HUES6 (cell line): ENCODE measurements around the gene GRAMD1C.
"Not testable (repeated sequence)": the region's sequence is repeated elsewhere in the genome, so short reads cannot be mapped to it uniquely, and the experiment has no call there.

ENCODE experiments used
- H3K27ac ChIP-seq: 2 replicates; pipeline ENCODE4 v1.7.0; 2013; ENCODE audit warnings: low read depth, mild to moderate bottlenecking, low read length, inconsistent platforms
- H3K27me3 ChIP-seq: 2 replicates; pipeline ENCODE4 v1.6.1; 2013; ENCODE audit warnings: low read length; ENCODE audit not compliant: control insufficient read depth, insufficient read depth
- H3K36me3 ChIP-seq: 2 replicates; pipeline ENCODE4 v1.6.1; 2013; ENCODE audit warnings: low read length; ENCODE audit not compliant: control insufficient read depth, insufficient read depth
- H3K4me1 ChIP-seq: 2 replicates; pipeline ENCODE4 v1.6.1; 2013; ENCODE audit warnings: low read length; ENCODE audit not compliant: control insufficient read depth, insufficient read depth
- H3K4me3 ChIP-seq: 2 replicates; pipeline ENCODE4 v1.5.1; 2013; ENCODE audit warnings: low read depth, low read length
- H3K9ac ChIP-seq: one replicate; pipeline ENCODE4 v1.6.1; 2013; ENCODE audit warnings: mild to moderate bottlenecking, low read length
- H3K9me3 ChIP-seq: 2 replicates; pipeline ENCODE4 v1.6.1; 2013; ENCODE audit warnings: low read depth, low read length; ENCODE audit not compliant: control insufficient read depth, insufficient read depth

Gene GRAMD1C

DNA sequence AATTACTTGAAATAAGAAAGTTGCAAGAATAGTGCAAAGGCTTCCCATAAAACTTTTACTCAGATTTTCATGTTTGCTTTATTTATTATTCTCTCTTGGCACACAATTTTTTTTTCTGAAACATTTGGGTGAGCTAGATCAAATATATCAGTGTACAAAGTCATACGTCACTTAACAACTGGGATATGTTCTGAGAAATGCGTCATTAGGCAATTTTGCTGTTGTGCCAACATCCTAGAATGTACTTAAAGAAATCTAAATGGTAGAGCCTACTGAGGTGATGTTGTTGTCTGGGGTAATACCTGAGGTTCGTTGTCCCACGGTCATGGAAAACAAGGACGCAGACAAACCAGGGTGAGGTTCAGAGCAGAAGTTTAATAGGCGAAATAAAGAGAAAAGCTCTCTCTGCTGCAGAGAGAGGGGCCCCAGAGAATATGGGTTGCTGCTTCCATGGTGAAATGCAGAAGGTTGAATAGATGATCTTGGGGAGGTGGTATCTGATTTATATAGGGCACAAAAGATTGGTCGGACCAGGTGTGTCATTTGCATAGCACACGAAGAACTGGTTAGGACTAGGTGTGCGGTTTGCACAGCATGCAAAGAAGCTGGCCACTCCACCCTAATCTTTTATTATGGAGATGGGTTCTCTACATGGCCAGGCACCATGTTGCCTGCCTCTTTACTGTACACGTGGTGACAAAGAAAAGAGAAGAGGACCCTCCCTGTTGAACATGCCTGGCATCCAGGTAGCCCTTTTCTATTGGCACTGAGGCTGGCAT lies 8.8 kb upstream of the GRAMD1C start:
- no peak overlapping the region for H3K4me3 ChIP-seq
- H3K4me1 ChIP-seq: peaks cover 11% of the 10 kb centered on the region; the same call in 1 of the 2 replicates
- no peak overlapping the region for H3K27ac ChIP-seq
- no peaks in the 10 kb centered on the region for H3K27me3 ChIP-seq
- no peaks in the 10 kb centered on the region for H3K9me3 ChIP-seq
- H3K36me3 ChIP-seq: no peaks in the 10 kb centered on the region
- H3K9ac ChIP-seq: no peak overlapping the region

DNA sequence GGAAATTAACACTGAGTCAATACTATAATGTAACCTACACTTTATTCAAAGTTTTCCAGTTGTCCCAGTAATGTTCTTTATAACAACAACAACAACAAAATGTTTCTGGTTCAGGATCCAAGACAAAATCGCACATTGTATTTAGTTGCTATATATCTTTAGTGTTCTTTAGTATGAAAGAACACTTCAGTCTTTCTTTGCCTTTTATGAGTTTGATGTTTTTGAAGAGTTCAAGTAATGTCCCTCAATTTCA lies 7.6 kb upstream of the GRAMD1C start:
- Histone ChIP-seq H3K4me1 (peaks cover 11% of the 10 kb centered on the region; the same call in 1 of the 2 replicates), H3K4me3 (no peak overlapping the region), H3K9me3 (no peaks in the 10 kb centered on the region), H3K9ac (no peak overlapping the region), H3K27ac (no peak overlapping the region), H3K36me3 (no peaks in the 10 kb centered on the region), H3K27me3 (no peaks in the 10 kb centered on the region)

- H3K27me3 ChIP-seq: no peaks in the 10 kb centered on the region
Measured at GRCh38 chr3:113832477-113833164, 6.0 kb upstream of the GRAMD1C start.

DNA sequence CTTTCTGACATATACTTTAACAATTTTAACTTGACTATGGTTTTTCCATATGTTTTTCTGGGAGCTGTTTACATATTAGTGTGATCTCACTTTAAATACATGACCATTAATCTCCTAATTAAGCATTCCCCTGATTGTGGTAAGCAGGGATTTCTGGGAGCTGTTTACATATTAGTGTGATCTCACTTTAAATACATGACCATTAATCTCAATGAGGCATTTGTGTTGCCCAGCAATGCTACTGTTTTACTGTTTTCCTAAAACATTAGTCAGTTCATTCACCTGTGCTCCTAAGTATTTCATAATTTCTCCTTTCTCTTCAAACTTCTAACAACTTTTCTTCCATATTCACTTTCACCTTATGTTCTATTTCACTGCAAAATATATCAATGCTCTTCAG lies 3.6 kb upstream of the GRAMD1C start:
- H3K27me3 ChIP-seq: no peaks in the 10 kb centered on the region; the same call in 1 of the 2 replicates
- no peak overlapping the region for H3K27ac ChIP-seq

More at GRCh38 chr3:113832477-113833164, 6.0 kb upstream of the GRAMD1C start:
- peaks cover 11% of the 10 kb centered on the region; the same call in 1 of the 2 replicates for H3K4me1 ChIP-seq
- H3K4me3 ChIP-seq: no peak overlapping the region
- no peaks in the 10 kb centered on the region for H3K9me3 ChIP-seq
- H3K27ac ChIP-seq: no peak overlapping the region
- no peaks in the 10 kb centered on the region for H3K36me3 ChIP-seq
- no peak overlapping the region for H3K9ac ChIP-seq

DNA sequence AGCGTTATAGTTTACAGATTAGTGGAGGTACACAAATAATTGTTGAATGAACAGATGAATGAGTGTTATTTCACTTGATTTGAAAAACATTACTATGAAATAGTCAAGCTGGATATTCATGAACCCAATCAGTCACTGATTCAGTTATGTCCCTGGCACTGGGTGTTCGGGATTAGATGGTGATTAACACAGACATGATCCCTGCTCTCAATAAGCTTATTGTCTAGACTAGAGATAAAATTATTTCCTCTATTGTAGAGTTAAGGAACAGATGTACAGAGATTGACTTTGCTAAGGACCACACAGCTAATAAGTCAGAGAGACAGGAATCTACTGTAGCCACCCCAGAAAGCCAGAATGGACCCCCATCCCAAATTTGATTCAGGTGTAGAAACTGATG lies 963 bp downstream of the GRAMD1C start:
- Histone ChIP-seq H3K27me3 (no peaks in the 10 kb centered on the region; the same call in 1 of the 2 replicates), H3K4me3 (peak overlapping the region; percentile 75), H3K36me3 (no peaks in the 10 kb centered on the region), H3K27ac (no peak overlapping the region), H3K4me1 (no peaks in the 10 kb centered on the region), H3K9me3 (no peaks in the 10 kb centered on the region), H3K9ac (no peak overlapping the region)

More for the DNA sequence above, 3.6 kb upstream of the GRAMD1C start:
- Histone ChIP-seq H3K9ac (no peak overlapping the region), H3K4me3 (no peak overlapping the region), H3K9me3 (no peaks in the 10 kb centered on the region), H3K4me1 (peaks cover 7% of the 10 kb centered on the region; the same call in 1 of the 2 replicates), H3K36me3 (no peaks in the 10 kb centered on the region)

DNA sequence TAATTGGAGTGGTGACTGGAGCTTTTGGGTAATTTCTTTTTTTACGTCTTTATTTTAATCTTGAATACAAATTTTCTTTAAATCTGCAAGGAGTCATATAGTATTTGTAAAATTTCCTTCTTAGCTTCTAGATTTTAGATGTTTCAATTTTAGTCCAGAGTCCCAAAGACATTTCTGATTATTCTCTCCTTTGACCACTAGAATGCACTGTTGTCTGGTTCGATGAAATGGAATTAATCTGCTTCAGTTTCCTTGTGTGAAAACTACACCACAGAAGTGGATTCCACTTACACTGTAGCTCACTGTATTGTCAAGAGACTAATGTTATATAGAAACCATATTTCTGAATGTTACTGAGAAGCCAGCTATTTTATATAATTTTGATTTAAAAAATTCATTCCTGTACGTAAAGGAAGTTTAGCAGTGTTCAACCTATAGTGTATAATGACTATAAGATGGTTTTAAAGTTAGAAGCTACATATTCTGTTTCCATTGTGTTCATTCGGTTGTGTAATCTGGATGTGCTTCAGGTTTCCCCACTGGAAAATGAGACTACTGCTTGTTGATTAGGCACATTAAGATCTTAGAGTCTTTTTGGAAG lies 6.1 kb downstream of the GRAMD1C start:
- Histone ChIP-seq H3K36me3 (no peaks in the 10 kb centered on the region), H3K27me3 (no peaks in the 10 kb centered on the region; the same call in 1 of the 2 replicates), H3K9me3 (no peaks in the 10 kb centered on the region), H3K9ac (no peak overlapping the region), H3K4me1 (no peaks in the 10 kb centered on the region), H3K27ac (no peak overlapping the region), H3K4me3 (no peak overlapping the region)

GRCh38 chr3:113847247-113847646 lies 8.7 kb downstream of the GRAMD1C start:
- H3K36me3 ChIP-seq: no peaks in the 10 kb centered on the region
- H3K27ac ChIP-seq: no peak overlapping the region
- H3K4me1 ChIP-seq: no peaks in the 10 kb centered on the region
- H3K4me3 ChIP-seq: no peak overlapping the region
- H3K9me3 ChIP-seq: no peaks in the 10 kb centered on the region
- no peak overlapping the region for H3K9ac ChIP-seq
- no peaks in the 10 kb centered on the region for H3K27me3 ChIP-seq

- Histone ChIP-seq H3K27me3 (no peaks in the 10 kb centered on the region), H3K9me3 (no peaks in the 10 kb centered on the region), H3K4me3 (no peak overlapping the region), H3K36me3 (no peaks in the 10 kb centered on the region), H3K27ac (no peak overlapping the region), H3K9ac (no peak overlapping the region), H3K4me1 (no peaks in the 10 kb centered on the region)
Measured at GRCh38 chr3:113847664-113848461, 9.3 kb downstream of the GRAMD1C start.

DNA sequence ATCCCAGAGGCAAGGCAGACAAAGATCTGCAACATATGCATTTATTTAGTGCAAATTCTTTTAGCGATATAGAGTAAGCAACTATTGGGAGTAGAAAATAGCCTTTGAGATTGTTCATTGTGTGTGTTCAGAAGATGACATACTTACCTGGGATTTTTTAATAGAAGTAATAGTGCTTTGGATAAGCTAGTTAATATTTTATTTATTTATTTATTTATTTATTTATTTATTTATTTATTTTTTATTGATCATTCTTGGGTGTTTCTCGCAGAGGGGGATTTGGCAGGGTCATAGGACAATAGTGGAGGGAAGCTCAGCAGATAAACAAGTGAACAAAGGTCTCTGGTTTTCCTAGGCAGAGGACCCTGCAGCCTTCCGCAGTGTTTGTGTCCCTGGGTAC lies 10.5 kb downstream of the GRAMD1C start:
- H3K27me3 ChIP-seq, H3K4me1 ChIP-seq, H3K27ac ChIP-seq, H3K4me3 ChIP-seq, H3K9me3 ChIP-seq, H3K9ac ChIP-seq, H3K36me3 ChIP-seq: not testable (repeated sequence)

DNA sequence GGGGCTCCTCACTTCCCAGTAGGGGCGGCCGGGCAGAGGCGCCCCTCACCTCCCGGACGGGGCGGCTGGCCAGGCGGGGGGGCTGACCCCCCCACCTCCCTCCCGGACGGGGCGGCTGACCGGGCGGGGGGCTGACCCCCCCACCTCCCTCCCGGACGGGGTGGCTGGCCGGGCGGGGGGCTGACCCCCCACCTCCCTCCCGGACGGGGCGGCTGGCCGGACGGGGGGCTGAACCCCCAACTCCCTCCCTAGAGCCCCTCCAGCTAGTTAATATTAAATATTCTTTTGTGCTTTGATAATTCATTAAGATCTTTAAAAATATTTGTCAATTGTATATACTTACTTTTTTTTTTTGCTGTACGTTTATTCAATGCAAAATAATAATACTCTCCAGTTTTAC lies 11.3 kb downstream of the GRAMD1C start:
- not testable (repeated sequence) for H3K9me3 ChIP-seq, H3K4me3 ChIP-seq, H3K4me1 ChIP-seq, H3K36me3 ChIP-seq, H3K27me3 ChIP-seq, H3K27ac ChIP-seq, H3K9ac ChIP-seq

DNA sequence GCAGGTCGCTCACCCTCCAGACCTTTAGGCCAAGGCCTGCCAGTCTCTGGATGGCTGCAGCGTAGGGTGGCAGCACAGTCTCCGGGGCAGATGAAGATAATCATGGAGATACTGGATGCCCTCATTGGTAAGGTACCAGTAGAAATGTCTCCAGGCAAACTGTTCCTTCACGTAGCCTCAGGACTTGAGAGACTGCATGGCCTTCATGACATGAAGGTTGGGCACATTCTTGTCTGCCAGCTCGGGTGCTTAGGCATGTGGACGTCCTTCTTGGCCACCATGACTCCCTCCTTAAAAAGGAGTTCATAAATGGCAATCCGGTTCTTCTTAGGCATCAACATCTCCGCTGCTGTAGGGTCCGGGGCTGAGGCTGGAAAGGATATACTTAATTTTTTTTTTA lies 11.8 kb downstream of the GRAMD1C start:
- H3K36me3 ChIP-seq, H3K4me1 ChIP-seq, H3K27ac ChIP-seq, H3K9ac ChIP-seq, H3K27me3 ChIP-seq, H3K9me3 ChIP-seq, H3K4me3 ChIP-seq: not testable (repeated sequence)
